ENCODE results near the gene ANKRD60.

GRCh38 chr20:58205850-58206249 is 22.6 kb downstream of the ANKRD60 start:
- TF ChIP-seq TEAD4 (CRISPR knock-in tag; IDR thresholded peaks at IDR 0.05) (no peak), ATF3 (CRISPR knock-in tag; conservative IDR thresholded peaks at IDR 0.05) (no peak), JUN (CRISPR knock-in tag; IDR thresholded peaks at IDR 0.05) (no peak), TCF7 (CRISPR knock-in tag; IDR thresholded peaks at IDR 0.05; ENCODE audit: low read depth) (no peak), CTCF (IDR thresholded peaks at IDR 0.05) (no peak), HMGXB4 (CRISPR knock-in tag; IDR thresholded peaks at IDR 0.05) (no peak), RELA (CRISPR knock-in tag; IDR thresholded peaks at IDR 0.05; ENCODE audit: borderline replicate concordance) (no peak), FOXP4 (CRISPR knock-in tag; IDR thresholded peaks at IDR 0.05) (no peak), ATF6 (CRISPR knock-in tag; IDR thresholded peaks at IDR 0.05) (no peak), ZBTB21 (CRISPR knock-in tag; IDR thresholded peaks at IDR 0.05; ENCODE audit: borderline replicate concordance) (no peak), ZNF281 (CRISPR knock-in tag; IDR thresholded peaks at IDR 0.05) (no peak)

All from WTC11 (cell line).